HuH-7 (cell line): ENCODE measurements around the gene CCDC47.

ENCODE experiments used
- DNase-seq: peaks from one replicate; pipeline ENCODE4 v3.0.0; 2011; ENCODE audit warnings: low spot score

The CCDC47 gene

GRCh38 chr17:63785556-63785955, 12.2 kb upstream of the CCDC47 start:
- DNase-seq = no peak

GRCh38 chr17:63783522-63783921, 10.1 kb upstream of the CCDC47 start:
- no peak for DNase-seq

GRCh38 chr17:63780928-63781327, 7.5 kb upstream of the CCDC47 start:
- DNase-seq = no peak

- DNase-seq = no peak
Measured at GRCh38 chr17:63780507-63780906, 7.1 kb upstream of the CCDC47 start.

- no peak for DNase-seq
Measured at GRCh38 chr17:63775420-63775819, 2.0 kb upstream of the CCDC47 start.

- DNase-seq = no peak
Measured at GRCh38 chr17:63774969-63775265, 1.5 kb upstream of the CCDC47 start.

- peak; percentile 84 for DNase-seq
Measured at GRCh38 chr17:63774141-63774968, 958 bp upstream of the CCDC47 start, which contains the start of gene DDX42. Gene DDX42 (plus strand): TSS chr17:63774170. CDS start chr17:63787050, 12,880 bp downstream.

- no peak for DNase-seq
Measured at GRCh38 chr17:63772801-63773271, 561 bp downstream of the CCDC47 start.

GRCh38 chr17:63768433-63768832, 5.0 kb downstream of the CCDC47 start:
- DNase-seq = no peak

GRCh38 chr17:63766754-63767153, 6.6 kb downstream of the CCDC47 start:
- no peak for DNase-seq

- DNase-seq = no peak
Measured at GRCh38 chr17:63764716-63765115, 8.7 kb downstream of the CCDC47 start.

GRCh38 chr17:63762161-63763078, 11.0 kb downstream of the CCDC47 start:
- DNase-seq = no peak

- no peak for DNase-seq
Measured at GRCh38 chr17:63760771-63761539, 12.4 kb downstream of the CCDC47 start.

GRCh38 chr17:63758428-63758827, 15.0 kb downstream of the CCDC47 start:
- no peak for DNase-seq

- DNase-seq = no peak
Measured at GRCh38 chr17:63754046-63754445, 19.4 kb downstream of the CCDC47 start.

- DNase-seq = no peak
Measured at GRCh38 chr17:63753215-63753614, 20.2 kb downstream of the CCDC47 start.

- no peak for DNase-seq
Measured at GRCh38 chr17:63752707-63753106, 20.7 kb downstream of the CCDC47 start.

GRCh38 chr17:63751806-63752205, 21.6 kb downstream of the CCDC47 start:
- DNase-seq = no peak

GRCh38 chr17:63741408-63742173, 31.8 kb downstream of the CCDC47 start, which contains the start of gene STRADA:
Gene STRADA (minus strand): TSS chr17:63741799. CDS start chr17:63728369, 13,430 bp downstream.
- peak; percentile 94 for DNase-seq

GRCh38 chr17:63741143-63741407, 32.3 kb downstream of the CCDC47 start:
- DNase-seq = peak; percentile 37

- no peak for DNase-seq
Measured at GRCh38 chr17:63740464-63741142, 32.8 kb downstream of the CCDC47 start.
